Left lung (tissue), 10 donors: ENCODE results near the gene GPI. TPM values are rescaled to one million over a fixed set of nuclear protein-coding genes. Genes with fewer than 3 reads are reported as not detected.
A peak's percentile ranks its signal among the peaks of the same experiment; 100 is the strongest.

Experiments used
- ATAC-seq: fragments of 200-7000 bp; cut with Tn5 transposase; one replicate; pipeline ENCODE4 v1.9.1; 2020; ENCODE audit warnings: moderate library complexity
- DNase-seq, 4 donors: peaks; one replicate each; pipeline ENCODE4 v3.0.0-alpha.2; 2013 to 2020
- H3K27ac ChIP-seq, 2 donors: fragments of 200-600 bp; sonication (generic) in 1 of 2; one replicate each; pipeline versions ENCODE4 v1.5.0 to v1.8.0; 2020 to 2021
- H3K27me3 ChIP-seq, 2 donors: fragments of 200-600 bp; sonication (generic) in 1 of 2; one replicate each; pipeline versions ENCODE4 v1.5.0 to v1.8.0; 2020 to 2021
- H3K36me3 ChIP-seq, 2 donors: fragments of 200-600 bp; sonication (generic) in 1 of 2; one replicate each; pipeline versions ENCODE4 v1.5.0 to v1.8.0; 2020 to 2021
- H3K4me1 ChIP-seq, 2 donors: fragments of 200-600 bp; one replicate each; pipeline ENCODE4 v1.8.0; 2021
- H3K4me3 ChIP-seq, 2 donors: fragments of 200-600 bp; sonication (generic) in 1 of 2; one replicate each; pipeline versions ENCODE4 v1.5.0 to v1.8.0; 2020 to 2021; ENCODE audit warnings: mild to moderate bottlenecking in 1 of 2
- H3K9me3 ChIP-seq, 2 donors: fragments of 200-600 bp; sonication (generic) in 1 of 2; one replicate each; pipeline versions ENCODE4 v1.5.0 to v1.8.0; 2020 to 2021
- intact Hi-C, 2 donors: fragments of 100-400 bp; cut with DNase I; formaldehyde crosslinking; loops; one replicate each; pipeline versions ENCODE4 v1.11.2 to v1.14.2; 2022
- polyA plus RNA-seq, 6 donors: library from polyadenylated mRNA; unstranded; fragments of 120-200 nt; gene quantifications; one replicate each; pipeline ENCODE4 v1.2.1, GENCODE V29; 2013; ENCODE audit not compliant: insufficient read length in 6 of 6
- total RNA-seq, 2 donors: library from RNA; stranded (reverse); fragmentation: NEBNext Ultra II Directional; extraction: Animal tissue kit (Norgen Biotek cat#: 25700); gene quantifications; one replicate each; pipeline ENCODE4 v1.2.1, GENCODE V29; 2021
- TF ChIP-seq, protein P1 (sequence below), 2 donors: fragments of 200-600 bp; sonication (generic) in 1 of 2; IDR thresholded peaks; one replicate each; pipeline versions ENCODE4 v1.5.0 to v1.8.0; 2021; ENCODE audit warnings: antibody characterized with exemption in 2 of 2
- donor health status: DM: no; HTN: yes; CAD: no.
- donor health status: DM: no; HTN: no; CAD: no.

The GPI gene
- total and polyA plus RNA-seq, 8 donors = 99.2 to 248 (median 108) TPM

DNA sequence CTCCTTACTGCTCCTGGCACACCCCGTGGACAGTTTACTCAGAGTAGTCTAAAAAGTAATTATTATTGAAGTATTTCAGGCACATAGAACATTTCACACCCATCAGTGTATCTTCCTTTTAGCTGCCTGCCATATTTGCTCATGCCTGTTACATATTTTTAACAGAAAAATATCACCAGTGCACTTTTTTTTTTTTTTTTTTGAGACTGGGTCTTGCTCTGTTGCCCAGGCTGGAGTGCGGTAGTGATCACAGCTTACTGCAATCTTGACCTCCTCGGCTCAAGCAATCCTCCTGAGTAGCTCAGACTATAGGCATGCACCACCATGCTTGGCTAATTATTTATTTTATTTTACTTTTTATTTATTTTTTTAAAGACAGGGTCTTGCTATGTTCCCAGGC is 40.7 kb upstream of the GPI start:
- peaks cover 0 to 43% of the 10 kb centered on the region in 2 donors for H3K36me3 ChIP-seq
- ATAC-seq (no peak), DNase-seq (no peak)
- peaks cover 0 to 6% of the 10 kb centered on the region in 2 donors for H3K4me1 ChIP-seq
- H3K9me3 ChIP-seq = no peaks in the 10 kb centered on the region
- TF ChIP-seq, protein P1, sequence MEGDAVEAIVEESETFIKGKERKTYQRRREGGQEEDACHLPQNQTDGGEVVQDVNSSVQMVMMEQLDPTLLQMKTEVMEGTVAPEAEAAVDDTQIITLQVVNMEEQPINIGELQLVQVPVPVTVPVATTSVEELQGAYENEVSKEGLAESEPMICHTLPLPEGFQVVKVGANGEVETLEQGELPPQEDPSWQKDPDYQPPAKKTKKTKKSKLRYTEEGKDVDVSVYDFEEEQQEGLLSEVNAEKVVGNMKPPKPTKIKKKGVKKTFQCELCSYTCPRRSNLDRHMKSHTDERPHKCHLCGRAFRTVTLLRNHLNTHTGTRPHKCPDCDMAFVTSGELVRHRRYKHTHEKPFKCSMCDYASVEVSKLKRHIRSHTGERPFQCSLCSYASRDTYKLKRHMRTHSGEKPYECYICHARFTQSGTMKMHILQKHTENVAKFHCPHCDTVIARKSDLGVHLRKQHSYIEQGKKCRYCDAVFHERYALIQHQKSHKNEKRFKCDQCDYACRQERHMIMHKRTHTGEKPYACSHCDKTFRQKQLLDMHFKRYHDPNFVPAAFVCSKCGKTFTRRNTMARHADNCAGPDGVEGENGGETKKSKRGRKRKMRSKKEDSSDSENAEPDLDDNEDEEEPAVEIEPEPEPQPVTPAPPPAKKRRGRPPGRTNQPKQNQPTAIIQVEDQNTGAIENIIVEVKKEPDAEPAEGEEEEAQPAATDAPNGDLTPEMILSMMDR (IDR thresholded peaks at IDR 0.05) = no peak
- H3K4me3 ChIP-seq = no peak overlapping the region
- no peak overlapping the region for H3K27ac ChIP-seq
- no peaks in the 10 kb centered on the region for H3K27me3 ChIP-seq
- intact Hi-C loops = no loop called here

DNA sequence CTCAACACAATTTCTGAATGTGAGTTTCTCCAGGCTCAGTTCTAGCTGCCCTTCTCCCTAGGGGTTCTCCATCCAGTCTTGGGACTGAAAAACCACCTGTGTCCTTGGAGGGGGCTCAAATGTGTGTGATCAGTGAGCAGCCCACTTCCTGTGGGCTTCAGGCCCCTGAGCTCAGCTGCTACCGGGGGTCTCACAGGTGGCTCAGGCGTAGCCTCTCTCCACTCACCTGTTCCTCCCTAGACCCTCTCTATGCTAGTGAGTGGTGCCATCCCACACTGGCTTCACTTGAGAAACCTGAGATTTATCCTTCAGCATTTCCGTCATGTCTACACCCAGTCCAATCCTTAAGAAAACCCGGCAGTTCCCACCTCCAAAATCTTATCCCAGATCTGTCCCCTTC is 39.8 kb upstream of the GPI start:
- TF ChIP-seq, protein P1 (IDR thresholded peaks at IDR 0.05) = no peak

DNA sequence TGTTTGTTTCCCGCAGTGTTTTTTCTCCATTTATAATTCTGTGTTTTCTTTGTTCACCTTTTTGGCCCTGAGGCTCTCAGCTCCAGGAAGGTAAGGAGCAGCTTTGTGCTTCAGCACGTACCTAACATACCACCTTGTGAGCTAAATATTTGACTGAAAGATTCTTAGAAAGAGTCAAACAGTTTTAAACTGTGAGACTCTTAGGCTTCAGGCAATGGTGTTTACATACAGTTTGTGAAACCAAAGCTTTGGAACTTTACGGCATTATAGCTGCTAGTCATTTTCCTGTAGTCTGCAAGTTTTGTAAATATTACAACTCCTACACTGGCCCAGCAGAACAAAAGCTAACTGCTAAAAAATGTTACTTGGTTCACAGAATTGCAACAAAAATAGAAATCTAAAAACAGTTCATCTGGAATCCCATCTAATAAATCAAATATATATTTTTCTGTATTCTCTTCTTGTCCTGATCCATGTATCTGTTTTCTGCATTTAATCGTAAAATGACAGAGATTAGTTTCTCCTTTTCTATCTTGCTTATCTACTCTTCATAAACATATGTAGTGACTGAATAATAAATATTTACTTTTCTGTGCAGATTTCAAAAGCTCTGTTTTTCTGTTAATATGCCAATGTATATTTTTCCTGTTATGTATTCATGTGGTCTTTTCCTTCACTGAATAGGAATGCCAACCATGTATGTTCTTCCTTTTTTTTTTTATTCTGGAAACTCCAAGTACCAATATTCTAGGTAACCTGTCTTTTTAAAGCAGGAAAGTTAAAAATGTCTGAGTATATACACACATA is 38.8 kb upstream of the GPI start:
- ATAC-seq = no peak
- TF ChIP-seq, protein P1 (IDR thresholded peaks at IDR 0.05) = no peak
- Histone ChIP-seq H3K4me1 (no peaks in the 10 kb centered on the region), H3K4me3 (no peak overlapping the region), H3K36me3 (peaks cover 0 to 55% of the 10 kb centered on the region in 2 donors), H3K27ac (no peak overlapping the region), H3K27me3 (no peaks in the 10 kb centered on the region), H3K9me3 (no peaks in the 10 kb centered on the region)
- DNase-seq = peak in 1 of 4 donors; percentile 50
- intact Hi-C loops = no loop called here

More for the DNA sequence above, 39.8 kb upstream of the GPI start:
- Histone ChIP-seq H3K27me3 (no peaks in the 10 kb centered on the region), H3K27ac (no peak overlapping the region), H3K4me1 (peaks cover 0 to under 1% of the 10 kb centered on the region in 2 donors), H3K9me3 (no peaks in the 10 kb centered on the region), H3K4me3 (no peak overlapping the region), H3K36me3 (peaks cover 0 to 49% of the 10 kb centered on the region in 2 donors)
- intact Hi-C loops = no loop called here
- DNase-seq (no peak), ATAC-seq (no peak)

DNA sequence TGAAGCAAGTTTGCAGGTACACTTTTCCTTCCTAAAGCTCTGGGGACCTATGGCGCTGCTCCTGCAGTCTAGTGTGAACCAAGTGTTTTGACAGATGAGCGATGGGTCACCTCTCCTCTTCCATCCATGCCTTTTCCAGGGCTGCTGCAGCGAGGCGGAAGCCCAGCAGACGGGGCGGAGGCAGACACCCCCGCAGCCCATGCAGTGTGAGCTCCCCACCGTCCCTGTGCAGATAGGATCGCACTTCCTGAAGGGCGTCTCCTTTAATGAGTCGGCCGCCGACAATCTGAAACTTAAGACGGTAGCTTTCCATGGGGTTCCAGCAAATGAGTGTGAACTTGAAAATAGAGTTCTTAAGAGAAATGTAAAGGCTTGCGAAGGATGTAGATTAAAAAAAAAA is 37.1 kb upstream of the GPI start:
- Histone ChIP-seq H3K4me3 (no peak overlapping the region), H3K4me1 (no peaks in the 10 kb centered on the region), H3K27ac (peak overlapping the region in 1 of 2 donors; percentile 48), H3K27me3 (no peaks in the 10 kb centered on the region), H3K36me3 (peaks cover 0 to 52% of the 10 kb centered on the region in 2 donors), H3K9me3 (no peaks in the 10 kb centered on the region)
- DNase-seq (no peak), ATAC-seq (peak; percentile 45)
- TF ChIP-seq, protein P1 (IDR thresholded peaks at IDR 0.05) = no peak
- intact Hi-C loops = no loop called here

DNA sequence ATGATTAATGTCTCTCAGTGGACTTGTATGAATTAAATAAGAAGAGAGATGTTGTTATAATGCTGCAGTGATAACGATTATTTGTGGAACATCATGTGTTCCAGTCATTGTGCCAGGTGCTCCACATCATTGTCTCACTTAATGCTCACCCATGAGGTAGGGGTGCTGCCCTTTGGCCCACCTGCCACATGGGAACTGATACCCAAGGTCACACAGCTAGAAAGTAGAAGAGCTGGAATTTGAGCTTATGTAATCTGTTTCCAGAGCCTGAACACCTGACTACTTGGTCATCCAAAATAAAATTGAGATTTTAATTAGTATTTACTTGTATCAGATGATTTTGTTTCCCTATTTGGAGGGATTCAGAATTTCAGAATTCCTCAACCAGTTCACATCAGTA is 36.0 kb upstream of the GPI start:
- H3K27me3 ChIP-seq = no peaks in the 10 kb centered on the region
- H3K9me3 ChIP-seq = no peaks in the 10 kb centered on the region
- TF ChIP-seq, protein P1 (IDR thresholded peaks at IDR 0.05) = no peak
- intact Hi-C loops = no loop called here
- H3K4me3 ChIP-seq = no peak overlapping the region
- ATAC-seq (no peak), DNase-seq (no peak)
- H3K4me1 ChIP-seq = no peaks in the 10 kb centered on the region
- peak overlapping the region in 1 of 2 donors; percentile 48 for H3K27ac ChIP-seq
- peaks cover 0 to 54% of the 10 kb centered on the region in 2 donors for H3K36me3 ChIP-seq
